Fibroblast of skin of back (primary cell): Measurements from ENCODE around the gene SLC25A13.
A peak's percentile ranks its signal among the peaks of the same experiment; 100 is the strongest.
"Not testable (repeated sequence)": the region's sequence is repeated elsewhere in the genome, so short reads cannot be mapped to it uniquely, and the experiment has no call there.

Experiments used
- DNase-seq: peaks from one replicate; pipeline ENCODE4 v3.0.0-alpha.2; 2013

Gene SLC25A13

GRCh38 chr7:96293911-96294310, 28.0 kb downstream of the SLC25A13 start:
- DNase-seq, result not testable (repeated sequence)

GRCh38 chr7:96287559-96287958, 34.3 kb downstream of the SLC25A13 start:
- no peak for DNase-seq

- no peak for DNase-seq
These were observed 34.8 kb downstream of the SLC25A13 start for GRCh38 chr7:96287132-96287531.

- DNase-seq, result no peak
These were observed 36.3 kb downstream of the SLC25A13 start for GRCh38 chr7:96285579-96285978.

GRCh38 chr7:96284835-96285234, 37.1 kb downstream of the SLC25A13 start:
- DNase-seq, result no peak

- DNase-seq, result no peak
These were observed 37.7 kb downstream of the SLC25A13 start for GRCh38 chr7:96284240-96284639.

GRCh38 chr7:96282835-96283234, 39.1 kb downstream of the SLC25A13 start:
- DNase-seq, result no peak

GRCh38 chr7:96277921-96278320, 44.0 kb downstream of the SLC25A13 start:
- DNase-seq, result no peak

GRCh38 chr7:96276019-96276418, 45.9 kb downstream of the SLC25A13 start:
- no peak for DNase-seq

GRCh38 chr7:96273716-96274115, 48.2 kb downstream of the SLC25A13 start:
- peak; percentile 1 for DNase-seq

- DNase-seq, result no peak
These were observed 52.5 kb downstream of the SLC25A13 start for GRCh38 chr7:96269246-96269994.

GRCh38 chr7:96266580-96266979, 55.3 kb downstream of the SLC25A13 start:
- DNase-seq, result no peak

- no peak for DNase-seq
These were observed 55.9 kb downstream of the SLC25A13 start for GRCh38 chr7:96266015-96266414.

GRCh38 chr7:96253964-96254363, 67.9 kb downstream of the SLC25A13 start:
- no peak for DNase-seq

- DNase-seq, result no peak
These were observed 68.5 kb downstream of the SLC25A13 start for GRCh38 chr7:96253441-96253840.

GRCh38 chr7:96250776-96251361, 71.0 kb downstream of the SLC25A13 start:
- no peak for DNase-seq

GRCh38 chr7:96248405-96248804, 73.5 kb downstream of the SLC25A13 start:
- DNase-seq, result no peak

- DNase-seq, result no peak
These were observed 75.0 kb downstream of the SLC25A13 start for GRCh38 chr7:96246919-96247318.

GRCh38 chr7:96244992-96245292, 77.0 kb downstream of the SLC25A13 start:
- no peak for DNase-seq

- DNase-seq, result no peak
These were observed 77.5 kb downstream of the SLC25A13 start for GRCh38 chr7:96244244-96244991.

GRCh38 chr7:96243241-96243640, 78.7 kb downstream of the SLC25A13 start:
- DNase-seq, result no peak

- DNase-seq, result no peak
These were observed 80.0 kb downstream of the SLC25A13 start for GRCh38 chr7:96241855-96242254.

- DNase-seq, result no peak
These were observed 82.7 kb downstream of the SLC25A13 start for GRCh38 chr7:96238976-96239766.
